H9 (cell line): ENCODE results near the gene CTSL. TPM values are rescaled to one million over a fixed set of nuclear protein-coding genes. Genes with fewer than 3 reads are reported as not detected.

ENCODE experiments used
- DNase-seq: peaks from one replicate; pipeline ENCODE4 v3.0.0-alpha.2; 2017
- H2AFZ ChIP-seq: one replicate; pipeline ENCODE4 v1.6.1; 2013; ENCODE audit warnings: mild to moderate bottlenecking, low read length, control low read depth, moderate library complexity
- H2AK5ac ChIP-seq: 2 replicates; pipeline ENCODE4 v1.6.1; 2013; ENCODE audit warnings: low read length, control low read depth, mixed read lengths; ENCODE audit not compliant: insufficient read length
- H2BK120ac ChIP-seq: one replicate; pipeline ENCODE4 v1.6.1; 2013; ENCODE audit warnings: low read depth, mild to moderate bottlenecking, low read length, control low read depth, inconsistent platforms; ENCODE audit not compliant: poor library complexity, severe bottlenecking
- H2BK12ac ChIP-seq: 2 replicates; pipeline ENCODE4 v1.6.1; 2013; ENCODE audit warnings: low read length, control low read depth, mixed read lengths, low read depth; ENCODE audit not compliant: insufficient read length
- H2BK15ac ChIP-seq: 2 replicates; pipeline ENCODE4 v1.6.1; 2013; ENCODE audit warnings: low read depth, low read length, control low read depth
- H2BK20ac ChIP-seq: one replicate; pipeline ENCODE4 v1.6.1; 2013; ENCODE audit warnings: low read depth, mild to moderate bottlenecking, low read length, control low read depth, inconsistent platforms; ENCODE audit not compliant: poor library complexity, severe bottlenecking
- H2BK5ac ChIP-seq: 2 replicates; pipeline ENCODE4 v1.6.1; 2013; ENCODE audit warnings: low read length, control low read depth, mixed read lengths; ENCODE audit not compliant: insufficient read length
- H3K14ac ChIP-seq: 2 replicates; pipeline ENCODE4 v1.6.1; 2013; ENCODE audit warnings: low read length, control low read depth; ENCODE audit not compliant: insufficient read depth
- H3K18ac ChIP-seq: 2 replicates; pipeline ENCODE4 v1.6.1; 2013; ENCODE audit warnings: low read depth, mild to moderate bottlenecking, mixed read lengths, low read length, control low read depth; ENCODE audit not compliant: insufficient read length
- H3K23ac ChIP-seq: 2 replicates; pipeline ENCODE4 v1.6.1; 2013; ENCODE audit warnings: low read length, control low read depth, mixed read lengths, low read depth; ENCODE audit not compliant: insufficient read length
- H3K23me2 ChIP-seq: 2 replicates; pipeline ENCODE4 v1.6.1; 2013; ENCODE audit warnings: low read depth, mild to moderate bottlenecking, mixed read lengths, low read length, control low read depth; ENCODE audit not compliant: insufficient read length, poor library complexity, severe bottlenecking
- H3K27ac ChIP-seq: 2 replicates; pipeline ENCODE4 v1.5.1; 2013; ENCODE audit warnings: low read length, control low read depth, mixed read lengths, low read depth; ENCODE audit not compliant: insufficient read length
- H3K27me3 ChIP-seq: 2 replicates; pipeline ENCODE4 v1.6.1; 2013; ENCODE audit warnings: low read length, control low read depth, inconsistent platforms; ENCODE audit not compliant: insufficient read depth
- H3K4ac ChIP-seq: 2 replicates; pipeline ENCODE4 v1.6.1; 2013; ENCODE audit warnings: low read depth, mild to moderate bottlenecking, control low read depth, inconsistent platforms, low read length, moderate library complexity
- H3K4me1 ChIP-seq: 2 replicates; pipeline ENCODE4 v1.6.1; 2013; ENCODE audit warnings: low read length, control low read depth, inconsistent platforms; ENCODE audit not compliant: insufficient read depth
- H3K4me2 ChIP-seq: 2 replicates; pipeline ENCODE4 v1.6.1; 2013; ENCODE audit warnings: low read length, control low read depth, mixed read lengths; ENCODE audit not compliant: insufficient read length, insufficient read depth
- H3K56ac ChIP-seq: 2 replicates; pipeline ENCODE4 v1.6.1; 2013; ENCODE audit warnings: low read depth, mild to moderate bottlenecking, mixed read lengths, low read length, control low read depth; ENCODE audit not compliant: insufficient read length
- H3K79me1 ChIP-seq: 2 replicates; pipeline ENCODE4 v1.6.1; 2013; ENCODE audit warnings: low read depth, mild to moderate bottlenecking, moderate library complexity, low read length, control low read depth, inconsistent platforms; ENCODE audit not compliant: insufficient read depth, poor library complexity, severe bottlenecking
- H3K79me2 ChIP-seq: 2 replicates; pipeline ENCODE4 v1.6.1; 2013; ENCODE audit warnings: low read length, control low read depth, inconsistent platforms; ENCODE audit not compliant: insufficient read depth
- H3K9ac ChIP-seq: 2 replicates; pipeline ENCODE4 v1.6.1; 2013; ENCODE audit warnings: low read length, control low read depth, mixed read lengths; ENCODE audit not compliant: insufficient read length; ENCODE audit errors: extremely low read depth
- H3K9me3 ChIP-seq: one replicate; pipeline ENCODE4 v1.6.1; 2013; ENCODE audit warnings: low read depth, low read length, inconsistent platforms; ENCODE audit not compliant: control insufficient read depth
- H3T11ph ChIP-seq: one replicate; pipeline ENCODE4 v1.6.1; 2013; ENCODE audit warnings: mild to moderate bottlenecking, low read length, control low read depth, inconsistent platforms
- H4K20me1 ChIP-seq: one replicate; pipeline ENCODE4 v1.6.1; 2013; ENCODE audit not compliant: control insufficient read depth, insufficient read length, insufficient read depth
- H4K5ac ChIP-seq: 2 replicates; pipeline ENCODE4 v1.6.1; 2013; ENCODE audit warnings: low read depth, mild to moderate bottlenecking, mixed read lengths, low read length, control low read depth; ENCODE audit not compliant: insufficient read length
- H4K8ac ChIP-seq: replicated peaks from 2 replicates; pipeline ENCODE4 v1.6.1; 2013; ENCODE audit warnings: low read length, control low read depth, mixed read lengths, low read depth; ENCODE audit not compliant: insufficient read length
- H4K91ac ChIP-seq: 2 replicates; pipeline ENCODE4 v1.6.1; 2013; ENCODE audit warnings: low read depth, mild to moderate bottlenecking, moderate library complexity, mixed read lengths, low read length, control low read depth; ENCODE audit not compliant: insufficient read length
- H3K27ac Mint-ChIP-seq, 3 experiments: 2 replicates in 2 of 3; 3 replicates in 1 of 3; pipeline ENCODE4 v1.8.0; 2020 to 2021; ENCODE audit warnings: mixed read lengths in 3 of 3, mild to moderate bottlenecking in 1 of 3, moderate library complexity in 1 of 3
- H3K27me3 Mint-ChIP-seq: 2 replicates; pipeline ENCODE4 v1.8.0; 2021; ENCODE audit warnings: low read depth, mild to moderate bottlenecking, moderate library complexity, mixed read lengths
- H3K36me3 Mint-ChIP-seq, 3 experiments: 2 replicates in 2 of 3; 3 replicates in 1 of 3; pipeline ENCODE4 v1.8.0; 2020 to 2021; ENCODE audit warnings: low read depth in 3 of 3, mixed read lengths in 3 of 3; ENCODE audit not compliant: insufficient read depth in 1 of 3
- H3K4me1 Mint-ChIP-seq, 2 experiments: 2 replicates each; pipeline ENCODE4 v1.8.0; 2020; ENCODE audit warnings: mixed read lengths in 2 of 2
- H3K4me3 Mint-ChIP-seq, 2 experiments: 2 replicates in 1 of 2; 3 replicates in 1 of 2; pipeline ENCODE4 v1.8.0; 2020 to 2021; ENCODE audit warnings: mild to moderate bottlenecking in 2 of 2, mixed read lengths in 2 of 2, moderate library complexity in 1 of 2
- H3K9me3 Mint-ChIP-seq, 2 experiments: 2 replicates in 1 of 2; 3 replicates in 1 of 2; pipeline ENCODE4 v1.8.0; 2020; ENCODE audit warnings: mild to moderate bottlenecking in 2 of 2, mixed read lengths in 2 of 2, moderate library complexity in 1 of 2
- CTCF ChIP-seq: fragments of 200-600 bp; sonication (generic); conservative IDR thresholded peaks from 3 replicates; pipeline ENCODE4 v1.8.0; 2021; ENCODE audit warnings: antibody characterized with exemption, mild to moderate bottlenecking
- WGBS: extraction: QIAGEN DNeasy Blood & Tissue Kit; methylation state at CpG from one replicate; pipeline ENCODE4 v1.1.7; 2013; ENCODE audit warnings: missing lambda C conversion rate, low lambda C conversion rate, mixed read lengths; ENCODE audit not compliant: insufficient read length; ENCODE audit errors: extremely low coverage; 5-methylcytosine and 5-hydroxymethylcytosine counted together
- total RNA-seq: library from RNA; stranded (reverse); gene quantifications from 2 replicates; pipeline ENCODE4 v1.2.1, GENCODE V29; 2021

CTSL gene
- total RNA-seq, 1 experiment from 2014 or later, result 28.9 TPM

- H3K18ac ChIP-seq, result no peak overlapping the region
- no peak overlapping the region for H3T11ph ChIP-seq
- no peak overlapping the region for H3K27ac ChIP-seq
- no peaks in the 10 kb centered on the region for H3K27me3 ChIP-seq
- no peak overlapping the region for H2AFZ ChIP-seq
- no peaks in the 10 kb centered on the region for H3K4me1 ChIP-seq
- H3K4me3 Mint-ChIP-seq, result no peak overlapping the region
- H4K5ac ChIP-seq, result no peak overlapping the region
- H3K4me2 ChIP-seq, result no peak overlapping the region
- H3K9ac ChIP-seq, result no peak overlapping the region
- no peak overlapping the region for H2BK15ac ChIP-seq
- no peak overlapping the region for H2AK5ac ChIP-seq
- no peak overlapping the region for H3K14ac ChIP-seq
- no peak overlapping the region for H3K4ac ChIP-seq
- peaks cover 3 to 13% (median 11%) of the 10 kb centered on the region in 3 experiments; a peak in 5 of 7 replicates for H3K36me3 Mint-ChIP-seq
- no peak overlapping the region for H3K23ac ChIP-seq
- no peaks in the 10 kb centered on the region for H3K23me2 ChIP-seq
- no peak overlapping the region for H2BK5ac ChIP-seq
- WGBS, result no CpG with 5 or more reads among the region's 8 CpGs
- no peak overlapping the region for H2BK20ac ChIP-seq
- H3K27me3 Mint-ChIP-seq, result peaks cover 4% of the 10 kb centered on the region; the same call in 1 of the 2 replicates
- H3K79me1 ChIP-seq, result no peaks in the 10 kb centered on the region
- no peak overlapping the region for H3K56ac ChIP-seq
- H3K27ac Mint-ChIP-seq, result no peak overlapping the region
- H3K79me2 ChIP-seq, result no peaks in the 10 kb centered on the region
- peaks cover 12 to 17% of the 10 kb centered on the region in 2 experiments for H3K9me3 Mint-ChIP-seq
- peaks cover 8 to 10% of the 10 kb centered on the region in 2 experiments for H3K4me1 Mint-ChIP-seq
- H2BK120ac ChIP-seq, result no peak overlapping the region
- no peak for TF ChIP-seq CTCF
- no peak for DNase-seq
- no peaks in the 10 kb centered on the region for H4K20me1 ChIP-seq
- H2BK12ac ChIP-seq, result no peak overlapping the region
- H3K9me3 ChIP-seq, result peaks cover 6% of the 10 kb centered on the region
- H4K8ac ChIP-seq, result no peak overlapping the region
- H4K91ac ChIP-seq, result no peak overlapping the region
These were observed 50.8 kb downstream of the CTSL start for GRCh38 chr9:87776481-87777379.
